MM.1S (cell line): ENCODE data around the gene FGD4.

Source experiments
- DNase-seq: peaks from one replicate; pipeline ENCODE4 v3.0.0-alpha.2; 2015
- H2AFZ ChIP-seq: fragments of 300-600 bp; sonication (generic); 2 replicates; pipeline ENCODE4 v1.6.0; 2016; ENCODE audit warnings: antibody characterized with exemption, low read length
- H3F3A ChIP-seq: fragments of 300-600 bp; sonication (generic); 2 replicates; pipeline ENCODE4 v1.6.1; 2016; ENCODE audit warnings: mild to moderate bottlenecking, antibody characterized with exemption, low read length, moderate library complexity, mixed read lengths; ENCODE audit not compliant: insufficient read depth
- H3K27ac ChIP-seq: fragments of 300-600 bp; sonication (generic); 2 replicates; pipeline ENCODE4 v1.5.1; 2016; ENCODE audit warnings: mild to moderate bottlenecking, low read length
- H3K27me3 ChIP-seq: fragments of 300-600 bp; sonication (generic); replicated peaks from 2 replicates; pipeline ENCODE4 v1.6.0; 2016; ENCODE audit warnings: low read length; ENCODE audit not compliant: insufficient read depth
- H3K36me3 ChIP-seq: fragments of 300-600 bp; sonication (generic); replicated peaks from 2 replicates; pipeline ENCODE4 v1.6.1; 2016; ENCODE audit warnings: mild to moderate bottlenecking, low read length, mixed read lengths; ENCODE audit not compliant: insufficient read depth
- H3K4me1 ChIP-seq: fragments of 300-600 bp; sonication (generic); 2 replicates; pipeline ENCODE4 v1.6.1; 2016; ENCODE audit warnings: low read length, mixed read lengths
- H3K4me2 ChIP-seq: fragments of 300-600 bp; sonication (generic); 2 replicates; pipeline ENCODE4 v1.6.0; 2016; ENCODE audit warnings: low read depth, low read length
- H3K4me3 ChIP-seq: fragments of 300-600 bp; sonication (generic); 2 replicates; pipeline ENCODE4 v1.5.1; 2016; ENCODE audit warnings: low read length, mixed read lengths
- H3K79me2 ChIP-seq: fragments of 300-600 bp; sonication (generic); 2 replicates; pipeline ENCODE4 v1.6.1; 2016; ENCODE audit warnings: mixed run types, low read length, mixed read lengths
- H3K9ac ChIP-seq: fragments of 300-600 bp; sonication (generic); 2 replicates; pipeline ENCODE4 v1.6.1; 2016; ENCODE audit warnings: low read length, mixed read lengths
- H3K9me2 ChIP-seq: fragments of 300-600 bp; sonication (generic); replicated peaks from 2 replicates; pipeline ENCODE4 v1.6.1; 2016; ENCODE audit warnings: mild to moderate bottlenecking, low read length, mixed read lengths; ENCODE audit not compliant: insufficient read depth
- H3K9me3 ChIP-seq: fragments of 300-600 bp; sonication (generic); replicated peaks from 2 replicates; pipeline ENCODE4 v1.6.1; 2016; ENCODE audit warnings: mild to moderate bottlenecking, low read length, mixed read lengths; ENCODE audit not compliant: insufficient read depth
- H4K20me1 ChIP-seq: fragments of 300-600 bp; sonication (generic); 2 replicates; pipeline ENCODE4 v1.6.1; 2016; ENCODE audit warnings: mild to moderate bottlenecking, low read length, moderate library complexity, mixed read lengths; ENCODE audit not compliant: insufficient read depth
- EZH2 ChIP-seq: fragments of 300-600 bp; sonication (generic); optimal IDR thresholded peaks from 2 replicates; pipeline ENCODE3; 2017; ENCODE audit warnings: low read depth, mild to moderate bottlenecking, antibody characterized with exemption, low read length, mixed read lengths
- EZH2phosphoT487 ChIP-seq: fragments of 300-600 bp; sonication (generic); IDR thresholded peaks from 2 replicates; pipeline ENCODE4 v1.6.1; 2018; ENCODE audit warnings: antibody characterized with exemption, low read length
- TF ChIP-seq, protein P1 (sequence below): fragments of 300-600 bp; sonication (generic); IDR thresholded peaks from 2 replicates; pipeline ENCODE4 v1.5.1; 2016; ENCODE audit warnings: antibody characterized with exemption, low read length, mixed read lengths

Gene FGD4

DNA sequence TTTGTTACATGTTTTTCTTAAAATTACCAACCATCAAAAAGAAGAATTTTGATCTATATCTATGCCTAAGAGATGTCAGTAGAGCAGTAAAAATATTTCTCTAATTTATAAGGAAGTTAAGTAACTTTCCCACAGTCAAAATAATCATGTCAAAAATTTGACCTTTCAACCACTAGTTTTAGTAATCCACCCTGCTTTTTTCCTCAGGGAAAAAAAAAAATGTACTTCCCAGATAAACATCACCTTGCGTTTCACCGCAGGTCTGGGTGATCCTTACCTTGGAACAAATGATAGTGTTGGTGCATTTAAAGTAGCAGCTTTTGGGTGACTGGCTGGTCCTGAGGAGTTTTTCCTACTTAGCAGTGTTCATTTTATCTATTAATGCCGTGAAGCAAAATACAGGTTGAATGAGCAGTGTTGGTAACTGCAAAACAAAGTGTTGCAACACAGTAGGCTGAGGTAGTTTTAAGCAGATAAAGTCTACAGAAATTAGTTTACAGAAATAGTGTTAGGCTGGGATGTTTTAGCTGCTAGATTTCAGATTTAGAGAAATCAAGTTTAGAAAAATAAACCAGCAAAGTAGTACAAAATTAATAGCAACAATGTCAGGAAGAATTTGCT, 142.5 kb downstream of the FGD4 start:
- H3F3A ChIP-seq = no peaks in the 10 kb centered on the region
- no peak overlapping the region for H3K4me3 ChIP-seq
- no peak overlapping the region for H2AFZ ChIP-seq
- no peak overlapping the region for H3K9ac ChIP-seq
- TF ChIP-seq EZH2 (no peak), EZH2phosphoT487 (no peak)
- TF ChIP-seq, protein P1, sequence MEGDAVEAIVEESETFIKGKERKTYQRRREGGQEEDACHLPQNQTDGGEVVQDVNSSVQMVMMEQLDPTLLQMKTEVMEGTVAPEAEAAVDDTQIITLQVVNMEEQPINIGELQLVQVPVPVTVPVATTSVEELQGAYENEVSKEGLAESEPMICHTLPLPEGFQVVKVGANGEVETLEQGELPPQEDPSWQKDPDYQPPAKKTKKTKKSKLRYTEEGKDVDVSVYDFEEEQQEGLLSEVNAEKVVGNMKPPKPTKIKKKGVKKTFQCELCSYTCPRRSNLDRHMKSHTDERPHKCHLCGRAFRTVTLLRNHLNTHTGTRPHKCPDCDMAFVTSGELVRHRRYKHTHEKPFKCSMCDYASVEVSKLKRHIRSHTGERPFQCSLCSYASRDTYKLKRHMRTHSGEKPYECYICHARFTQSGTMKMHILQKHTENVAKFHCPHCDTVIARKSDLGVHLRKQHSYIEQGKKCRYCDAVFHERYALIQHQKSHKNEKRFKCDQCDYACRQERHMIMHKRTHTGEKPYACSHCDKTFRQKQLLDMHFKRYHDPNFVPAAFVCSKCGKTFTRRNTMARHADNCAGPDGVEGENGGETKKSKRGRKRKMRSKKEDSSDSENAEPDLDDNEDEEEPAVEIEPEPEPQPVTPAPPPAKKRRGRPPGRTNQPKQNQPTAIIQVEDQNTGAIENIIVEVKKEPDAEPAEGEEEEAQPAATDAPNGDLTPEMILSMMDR = no peak
- DNase-seq = no peak
- no peaks in the 10 kb centered on the region for H3K27me3 ChIP-seq
- H3K79me2 ChIP-seq = peaks cover 100% of the 10 kb centered on the region
- no peaks in the 10 kb centered on the region for H3K9me3 ChIP-seq
- peaks cover 5% of the 10 kb centered on the region; the same call in 1 of the 2 replicates for H3K4me1 ChIP-seq
- H3K27ac ChIP-seq = no peak overlapping the region
- H3K4me2 ChIP-seq = no peak overlapping the region
- H3K9me2 ChIP-seq = no peaks in the 10 kb centered on the region
- H3K36me3 ChIP-seq = 0 out of 2 replicates have a peak, but pooled peaks cover 2% of the 10 kb centered on the region
- H4K20me1 ChIP-seq = no peaks in the 10 kb centered on the region

DNA sequence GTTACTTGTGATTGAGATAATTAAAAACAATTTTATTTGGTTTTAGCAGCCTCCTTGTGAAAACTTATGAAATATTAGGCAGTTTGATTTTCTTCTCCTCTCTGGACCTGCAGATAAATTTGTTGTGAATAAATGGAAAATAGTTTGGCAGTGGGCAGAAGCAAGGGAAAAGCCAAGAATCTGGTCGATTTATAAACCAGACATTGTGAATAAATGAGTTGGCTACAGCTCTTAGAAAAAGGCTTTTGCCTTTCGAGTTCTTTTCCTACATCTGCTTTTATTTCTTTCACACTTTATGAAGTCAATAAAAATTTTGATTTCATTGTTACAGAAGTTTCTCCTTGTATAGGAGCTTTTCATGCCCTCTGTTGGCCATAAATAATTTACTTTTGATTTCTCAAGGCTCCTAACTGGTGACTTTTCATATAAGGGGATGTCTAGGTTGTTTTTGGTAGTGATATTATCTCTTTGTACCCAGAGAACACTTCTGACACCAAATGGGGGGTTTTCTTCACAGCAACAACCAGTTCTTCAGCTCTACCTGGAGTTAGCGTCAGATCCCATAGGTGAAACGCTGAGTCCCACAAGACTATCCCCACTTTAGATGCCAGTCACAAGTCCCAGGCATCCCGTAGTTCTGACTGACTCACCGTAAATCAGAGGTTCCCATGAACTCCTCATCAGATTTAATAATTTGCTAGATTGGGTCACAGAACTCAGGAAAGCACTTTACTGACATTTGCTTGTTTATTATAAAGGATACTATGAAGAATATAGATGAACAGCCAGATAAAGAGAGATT, 143.3 kb downstream of the FGD4 start:
- Histone ChIP-seq H3K27me3 (no peaks in the 10 kb centered on the region), H2AFZ (no peak overlapping the region), H3K36me3 (no peaks in the 10 kb centered on the region), H3K9me3 (no peaks in the 10 kb centered on the region), H3K27ac (no peak overlapping the region), H4K20me1 (no peaks in the 10 kb centered on the region), H3K9me2 (no peaks in the 10 kb centered on the region), H3K9ac (no peak overlapping the region), H3K4me3 (no peak overlapping the region), H3K79me2 (peaks cover 100% of the 10 kb centered on the region), H3K4me1 (0 out of 2 replicates have a peak, but pooled peaks cover under 1% of the 10 kb centered on the region), H3F3A (no peaks in the 10 kb centered on the region), H3K4me2 (no peak overlapping the region)
- DNase-seq = no peak
- TF ChIP-seq EZH2phosphoT487 (no peak), EZH2 (no peak)
- TF ChIP-seq, protein P1 = no peak

DNA sequence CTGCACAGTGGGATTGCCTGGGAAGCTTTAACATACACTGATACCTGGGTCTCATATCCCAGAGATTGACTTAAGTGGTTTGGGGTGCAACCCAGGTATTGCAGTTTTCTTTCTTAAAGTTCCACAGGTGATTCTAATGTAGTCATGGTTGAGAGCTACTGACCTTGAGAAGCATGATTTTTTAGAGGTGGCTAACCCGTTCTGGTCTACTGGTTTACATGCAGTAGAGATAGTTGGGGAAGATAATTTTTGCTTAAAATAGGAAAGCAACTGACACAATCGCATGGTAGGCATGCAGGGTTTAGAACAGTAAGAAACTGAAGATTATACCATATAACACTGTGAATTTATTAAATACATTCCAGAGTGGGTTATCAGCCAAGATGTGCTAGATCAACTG, 145.5 kb downstream of the FGD4 start:
- Histone ChIP-seq H3K9ac (no peak overlapping the region), H3K4me1 (no peaks in the 10 kb centered on the region), H3K79me2 (peaks cover 100% of the 10 kb centered on the region), H3K27me3 (no peaks in the 10 kb centered on the region), H2AFZ (no peak overlapping the region), H3K9me2 (no peaks in the 10 kb centered on the region), H3K9me3 (no peaks in the 10 kb centered on the region), H3K4me2 (no peak overlapping the region), H3K27ac (no peak overlapping the region), H3K36me3 (no peaks in the 10 kb centered on the region), H3F3A (no peaks in the 10 kb centered on the region), H3K4me3 (no peak overlapping the region), H4K20me1 (0 out of 2 replicates have a peak, but pooled peaks cover 7% of the 10 kb centered on the region)
- no peak for TF ChIP-seq EZH2
- TF ChIP-seq, protein P1 = no peak
- no peak for TF ChIP-seq EZH2phosphoT487
- no peak for DNase-seq
